GM21825 (cell line): ENCODE results near the gene CAPS.

ENCODE experiments used
- ATAC-seq: cut with Tn5 transposase; IDR thresholded peaks from one replicate; pipeline ENCODE4 v1.9.1; 2021; ENCODE audit warnings: mild to moderate bottlenecking, moderate library complexity; ENCODE audit not compliant: unreplicated experiment

CAPS gene

DNA sequence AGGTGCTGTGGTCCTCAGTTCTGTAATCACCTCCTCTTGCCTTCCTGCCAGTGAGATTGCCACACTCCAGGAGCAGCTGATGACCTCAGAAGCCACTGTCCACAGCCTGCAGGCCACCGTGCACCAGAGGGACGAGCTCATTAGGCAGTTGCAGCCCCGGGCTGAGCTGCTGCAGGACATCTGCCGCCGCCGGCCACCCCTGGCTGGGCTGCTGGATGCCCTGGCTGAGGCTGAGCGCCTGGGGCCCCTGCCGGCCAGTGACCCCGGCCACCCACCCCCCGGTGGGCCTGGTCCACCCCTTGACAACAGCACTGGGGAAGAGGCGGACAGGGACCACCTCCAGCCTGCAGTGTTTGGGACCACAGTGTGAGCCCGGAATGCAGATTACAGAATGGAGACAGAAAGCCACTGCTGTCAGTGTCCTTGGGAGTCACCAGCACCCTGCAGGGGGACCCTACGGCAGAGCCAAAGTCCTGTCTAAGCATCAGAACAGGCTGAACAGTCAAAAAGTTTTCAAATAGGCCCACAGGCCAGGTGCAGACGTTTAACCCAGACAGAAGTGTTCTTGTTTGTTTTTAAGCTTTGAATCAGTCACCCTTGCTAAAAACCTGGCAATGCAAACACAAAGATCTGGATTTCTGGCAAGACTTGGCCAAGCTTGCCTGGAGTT lies 5.1 kb upstream of the CAPS start:
- no peak for ATAC-seq

DNA sequence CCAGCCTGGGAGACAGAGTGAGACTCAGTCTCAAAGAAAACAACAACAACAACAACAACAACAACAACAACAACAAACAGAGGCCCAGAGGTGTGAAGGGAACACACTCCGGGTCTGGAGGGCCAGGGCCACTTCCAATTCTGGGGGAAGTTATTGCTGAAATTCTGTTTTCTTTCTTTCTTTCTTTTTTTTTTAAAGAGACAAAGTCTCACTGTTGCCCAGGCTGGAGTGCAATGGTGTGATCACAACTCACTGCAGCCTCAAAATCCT lies 3.5 kb upstream of the CAPS start:
- ATAC-seq, result no peak

DNA sequence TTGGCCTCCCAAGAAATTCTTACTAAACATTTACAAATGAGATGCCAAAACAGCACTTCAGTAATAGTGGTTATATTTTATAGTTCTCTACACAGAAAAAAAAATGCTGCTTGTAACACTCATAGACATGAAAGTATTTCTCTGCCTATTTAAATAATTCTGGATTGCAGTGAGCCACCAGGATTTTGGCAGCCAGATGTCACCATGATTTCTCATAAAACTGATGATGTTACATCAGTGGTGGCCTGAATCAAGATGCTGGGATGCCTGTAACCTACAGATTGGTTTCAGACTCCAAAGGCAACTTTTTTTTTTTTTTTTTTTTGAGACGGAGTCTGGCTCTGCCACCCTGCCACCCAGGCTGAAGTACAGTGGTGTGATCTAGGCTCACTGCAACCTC lies 2.7 kb upstream of the CAPS start:
- ATAC-seq, result no peak

GRCh38 chr19:5914358-5914774 lies 312 bp downstream of the CAPS start:
- ATAC-seq, result no peak

- no peak for ATAC-seq
Observed at GRCh38 chr19:5914946-5915781, 1.1 kb downstream of the CAPS start.

GRCh38 chr19:5915782-5916165 lies 1.7 kb downstream of the CAPS start:
- ATAC-seq, result no peak

- no peak for ATAC-seq
Observed at GRCh38 chr19:5916181-5916708, 2.2 kb downstream of the CAPS start.

- no peak for ATAC-seq
Observed at GRCh38 chr19:5917431-5918107, 3.5 kb downstream of the CAPS start.

GRCh38 chr19:5918463-5919079 lies 4.5 kb downstream of the CAPS start:
- ATAC-seq, result no peak

GRCh38 chr19:5921516-5922160 lies 7.6 kb downstream of the CAPS start:
- ATAC-seq, result no peak

- no peak for ATAC-seq
Observed at GRCh38 chr19:5922161-5922545, 8.1 kb downstream of the CAPS start.

GRCh38 chr19:5923356-5923755 lies 9.3 kb downstream of the CAPS start:
- no peak for ATAC-seq

DNA sequence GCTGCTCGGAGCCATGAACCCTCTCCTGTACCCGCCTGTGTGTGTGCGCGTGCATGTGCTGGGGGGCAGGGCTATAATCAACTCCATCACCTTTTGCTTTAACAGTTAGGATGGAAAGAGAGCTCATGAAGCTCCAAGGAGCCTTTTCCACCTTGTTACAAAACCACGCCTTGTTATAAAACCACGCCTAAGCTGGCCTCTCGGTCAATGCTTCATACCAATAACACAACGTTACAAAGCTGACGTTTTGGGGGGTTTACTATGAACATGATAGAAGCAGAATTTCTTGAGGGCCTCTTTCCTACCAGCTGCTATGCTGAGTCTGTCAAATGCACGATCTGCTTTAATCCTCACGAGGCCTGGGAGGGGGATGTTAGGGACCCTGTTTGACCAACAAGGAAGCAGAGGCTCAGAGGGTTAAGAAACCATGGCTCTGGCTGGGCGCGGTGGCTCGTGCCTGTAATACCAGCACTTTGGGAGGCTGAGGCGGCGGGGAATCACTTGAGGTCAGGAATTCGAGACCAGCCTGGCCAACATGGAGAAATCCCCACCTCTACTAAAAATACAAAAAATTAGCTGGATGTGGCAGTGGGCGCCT lies 11.9 kb downstream of the CAPS start:
- ATAC-seq, result no peak

GRCh38 chr19:5926641-5927440 lies 12.8 kb downstream of the CAPS start:
- ATAC-seq, result no peak

- ATAC-seq, result no peak
Observed at GRCh38 chr19:5927441-5927821, 13.4 kb downstream of the CAPS start.

DNA sequence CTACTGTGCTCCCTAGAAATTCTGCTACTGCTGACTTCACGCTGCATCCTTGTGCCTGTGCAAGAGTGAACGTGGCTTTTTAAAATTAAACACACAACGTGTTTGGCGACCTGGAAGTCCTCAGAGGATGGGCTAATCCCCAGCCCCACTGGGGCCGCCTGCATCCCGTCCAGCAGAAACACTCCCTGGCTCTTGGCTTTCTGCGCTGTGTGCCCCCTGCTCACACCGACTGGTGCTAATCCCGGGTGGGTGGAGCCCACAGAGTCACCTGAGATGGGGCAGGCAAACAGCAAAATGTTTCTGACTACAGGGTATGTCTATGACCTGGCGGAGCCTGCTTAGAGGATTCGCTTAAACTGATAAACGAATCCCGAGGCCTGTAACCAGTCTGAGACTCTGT lies 15.1 kb downstream of the CAPS start:
- no peak for ATAC-seq

- ATAC-seq, result no peak
Observed at GRCh38 chr19:5929625-5930024, 15.6 kb downstream of the CAPS start.

- no peak for ATAC-seq
Observed at GRCh38 chr19:5931251-5931650, 17.2 kb downstream of the CAPS start.

DNA sequence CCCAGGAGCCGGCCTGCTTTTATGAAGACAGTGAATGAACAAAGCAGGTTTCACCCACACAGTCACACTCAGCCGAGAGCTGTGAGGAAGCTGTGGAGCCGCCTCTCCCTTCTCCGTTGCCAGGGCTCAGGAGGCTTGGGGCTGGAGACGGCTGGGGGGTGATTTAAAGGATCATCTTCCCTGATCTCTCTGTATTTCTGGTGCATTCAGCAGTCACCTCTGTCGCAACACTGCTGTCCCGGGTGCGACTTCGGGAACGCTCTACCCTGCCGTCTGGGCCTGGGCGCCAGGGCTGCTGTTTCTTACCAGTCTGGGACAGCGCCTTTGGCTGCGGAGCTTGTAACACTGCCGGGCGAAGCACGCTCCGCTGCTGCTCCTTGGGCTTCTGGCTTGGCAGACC lies 18.1 kb downstream of the CAPS start:
- ATAC-seq, result no peak
